Lower lobe of right lung (tissue), 2 donors: ENCODE measurements around the gene SCN11A. TPM values are rescaled to one million over a fixed set of nuclear protein-coding genes. Genes with fewer than 3 reads are reported as not detected.
"Not testable (repeated sequence)": the region's sequence is repeated elsewhere in the genome, so short reads cannot be mapped to it uniquely, and the experiment has no call there.

Source experiments
- ATAC-seq, 2 donors: fragments of 200-7000 bp; cut with Tn5 transposase; one replicate each; pipeline ENCODE4 v1.9.1; 2020 to 2022; ENCODE audit warnings: mild to moderate bottlenecking in 2 of 2, moderate library complexity in 2 of 2
- DNase-seq: peaks from one replicate; pipeline ENCODE4 v3.0.0-alpha.2; 2020
- H3K27ac ChIP-seq: fragments of 200-600 bp; one replicate; pipeline ENCODE4 v1.8.0; 2022
- H3K27me3 ChIP-seq: fragments of 200-600 bp; one replicate; pipeline ENCODE4 v1.8.0; 2022; ENCODE audit warnings: low read depth
- H3K36me3 ChIP-seq: fragments of 200-600 bp; one replicate; pipeline ENCODE4 v1.8.0; 2022; ENCODE audit warnings: mild to moderate bottlenecking
- H3K4me1 ChIP-seq: fragments of 200-600 bp; one replicate; pipeline ENCODE4 v1.8.0; 2022
- H3K4me3 ChIP-seq: fragments of 200-600 bp; one replicate; pipeline ENCODE4 v1.8.0; 2022; ENCODE audit warnings: mild to moderate bottlenecking
- H3K9me3 ChIP-seq: fragments of 200-600 bp; one replicate; pipeline ENCODE4 v1.8.0; 2022
- CTCF ChIP-seq: fragments of 200-600 bp; IDR thresholded peaks from one replicate; pipeline ENCODE4 v1.8.0; 2022; ENCODE audit warnings: antibody characterized with exemption, mild to moderate bottlenecking
- intact Hi-C: fragments of 100-400 bp; cut with DNase I; formaldehyde crosslinking; loops from one replicate; pipeline ENCODE4 v1.11.0; 2022
- total RNA-seq: library from RNA; stranded (reverse); fragmentation: NEBNext Ultra II Directional; extraction: Animal tissue kit (Norgen Biotek cat#: 25700); gene quantifications from one replicate; pipeline ENCODE4 v1.2.1, GENCODE V29; 2021
- donor health status: DM: no; HTN: yes; CAD: no; lungs with severe emphysema.

Gene SCN11A
- total RNA-seq, 1 donor from 2014 or later = 0.27 TPM

- no peaks in the 10 kb centered on the region for H3K27me3 ChIP-seq
- TF ChIP-seq CTCF = no peak
- H3K27ac ChIP-seq = no peak overlapping the region
- H3K9me3 ChIP-seq = no peaks in the 10 kb centered on the region
- DNase-seq (no peak), ATAC-seq (no peak)
- H3K4me3 ChIP-seq = no peak overlapping the region
- intact Hi-C loops = no loop called here
- H3K4me1 ChIP-seq = no peaks in the 10 kb centered on the region
- H3K36me3 ChIP-seq = peaks cover 39% of the 10 kb centered on the region
Observed at GRCh38 chr3:39063143-39063542, 11.4 kb upstream of the SCN11A start.

- no peaks in the 10 kb centered on the region for H3K27me3 ChIP-seq
- no peaks in the 10 kb centered on the region for H3K4me1 ChIP-seq
- H3K27ac ChIP-seq = no peak overlapping the region
Observed at GRCh38 chr3:39062180-39062579, 10.4 kb upstream of the SCN11A start.

GRCh38 chr3:39061228-39061627 is 9.5 kb upstream of the SCN11A start:
- H3K27ac ChIP-seq, H3K27me3 ChIP-seq, ATAC-seq, DNase-seq, H3K4me1 ChIP-seq, H3K9me3 ChIP-seq, H3K4me3 ChIP-seq, intact Hi-C loops: not testable (repeated sequence)
- H3K36me3 ChIP-seq = peaks cover 22% of the 10 kb centered on the region

More at GRCh38 chr3:39062180-39062579, 10.4 kb upstream of the SCN11A start:
- no peak for ATAC-seq
- no peak for TF ChIP-seq CTCF
- no peak overlapping the region for H3K4me3 ChIP-seq
- H3K36me3 ChIP-seq = peaks cover 31% of the 10 kb centered on the region
- intact Hi-C loops = no loop called here
- no peak for DNase-seq
- H3K9me3 ChIP-seq = no peaks in the 10 kb centered on the region

- DNase-seq (no peak), ATAC-seq (no peak)
- Histone ChIP-seq H3K4me3 (no peak overlapping the region), H3K27ac (no peak overlapping the region), H3K4me1 (peaks cover 11% of the 10 kb centered on the region), H3K27me3 (no peaks in the 10 kb centered on the region), H3K36me3 (no peaks in the 10 kb centered on the region), H3K9me3 (no peaks in the 10 kb centered on the region)
- intact Hi-C loops = no loop called here
- no peak for TF ChIP-seq CTCF
Observed at GRCh38 chr3:39056151-39056550, 4.4 kb upstream of the SCN11A start.

- H3K27me3 ChIP-seq = no peaks in the 10 kb centered on the region
- no peaks in the 10 kb centered on the region for H3K36me3 ChIP-seq
- H3K4me1 ChIP-seq = peaks cover 11% of the 10 kb centered on the region
- intact Hi-C loops = no loop called here
- DNase-seq (no peak), ATAC-seq (no peak)
- H3K4me3 ChIP-seq = no peak overlapping the region
- no peak overlapping the region for H3K27ac ChIP-seq
- H3K9me3 ChIP-seq = no peaks in the 10 kb centered on the region
- no peak for TF ChIP-seq CTCF
Observed at GRCh38 chr3:39053696-39054095, 2.0 kb upstream of the SCN11A start.

- intact Hi-C loops = no loop called here
- Histone ChIP-seq H3K4me3 (peak overlapping the region; percentile 95), H3K9me3 (no peaks in the 10 kb centered on the region), H3K4me1 (peaks cover 11% of the 10 kb centered on the region), H3K27me3 (no peaks in the 10 kb centered on the region), H3K27ac (peak overlapping the region; percentile 93), H3K36me3 (no peaks in the 10 kb centered on the region)
- ATAC-seq (no peak), DNase-seq (no peak)
- no peak for TF ChIP-seq CTCF
Observed at GRCh38 chr3:39052583-39052982, 839 bp upstream of the SCN11A start.
